Endothelial cell of umbilical vein (primary cell): Measurements from ENCODE around the gene NUDT13. TPM values are rescaled to one million over a fixed set of nuclear protein-coding genes. Genes with fewer than 3 reads are reported as not detected.

ENCODE experiments used
- BruUV-seq: library from RNA; stranded (reverse); fragments of 400-500 nt; replicated peaks from 2 replicates; lab custom pipeline; 2021; lab: Mats Ljungman, UMichigan
- CTCF ChIA-PET: fragments of 300-600, 350-600 bp; sonication (Branson Sonifier 250); formaldehyde crosslinking; loops from one replicate; lab custom pipeline; 2021; ENCODE audit warnings: antibody characterized with exemption, inconsistent platforms; lab: Charles Lee
- POLR2A ChIA-PET: fragments of 300-600, 350-600 bp; sonication (Branson Sonifier 250); formaldehyde crosslinking; loops from one replicate; lab custom pipeline; 2021; ENCODE audit warnings: antibody characterized with exemption, inconsistent platforms; lab: Charles Lee
- DNase-seq: peaks from one replicate; pipeline ENCODE4 v3.0.0-alpha.2; 2011; ENCODE audit warnings: low read depth, low spot score
- FAIRE-seq: peaks from 2 replicates; lab custom pipeline; 2011; peaks lifted over from hg19 to GRCh38; lab: Jason Lieb, UNC
- H2AFZ ChIP-seq: 2 replicates; pipeline ENCODE4 v1.6.0; 2012; ENCODE audit warnings: low read depth, low read length, control low read depth, inconsistent platforms
- H3K27ac ChIP-seq: 2 replicates; pipeline ENCODE4 v1.5.1; 2011; ENCODE audit warnings: low read depth, mild to moderate bottlenecking, control low read depth, low read length, moderate library complexity; ENCODE audit not compliant: insufficient read depth
- H3K27me3 ChIP-seq, 2 experiments: 2 replicates each; pipeline versions ENCODE4 v1.6.0 to v1.6.1; 2011; ENCODE audit warnings: low read length in 2 of 2, mixed read lengths in 1 of 2; ENCODE audit not compliant: control insufficient read depth in 2 of 2, insufficient read depth in 2 of 2
- H3K36me3 ChIP-seq, 2 experiments: 2 replicates in 1 of 2; 3 replicates in 1 of 2; pipeline ENCODE4 v1.5.1; 2011; ENCODE audit warnings: low read length in 2 of 2, mild to moderate bottlenecking in 1 of 2, moderate library complexity in 1 of 2; ENCODE audit not compliant: control insufficient read depth in 2 of 2, insufficient read depth in 2 of 2; ENCODE audit errors: extremely low read depth in 1 of 2
- H3K4me1 ChIP-seq: 3 replicates; pipeline ENCODE4 v1.5.1; 2011; ENCODE audit warnings: mild to moderate bottlenecking, low read length; ENCODE audit not compliant: control insufficient read depth, insufficient read depth; ENCODE audit errors: extremely low read depth
- H3K4me2 ChIP-seq: 2 replicates; pipeline ENCODE4 v1.6.1; 2011; ENCODE audit warnings: low read length, control low read depth, mixed read lengths; ENCODE audit not compliant: insufficient read depth
- H3K4me3 ChIP-seq, 3 experiments: fragments of 200-600 bp in 1 of 3; sonication (generic), shearing (Covaris generic) in 1 of 3; replicated peaks in 1 of 3; 2 replicates each; pipeline ENCODE4 v1.5.1; 2011 to 2016; ENCODE audit warnings: control low read depth in 3 of 3, low read length in 3 of 3, mild to moderate bottlenecking in 2 of 3, inconsistent platforms in 1 of 3, low read depth in 1 of 3, moderate library complexity in 1 of 3; ENCODE audit not compliant: insufficient read depth in 1 of 3
- H3K79me2 ChIP-seq: 2 replicates; pipeline ENCODE4 v1.6.0; 2012; ENCODE audit warnings: low read length, inconsistent platforms; ENCODE audit not compliant: control insufficient read depth, insufficient read depth
- H3K9ac ChIP-seq: replicated peaks from 2 replicates; pipeline ENCODE3; 2011; ENCODE audit warnings: low read length, control low read depth; ENCODE audit not compliant: insufficient read depth; ENCODE audit errors: extremely low read depth
- H3K9me1 ChIP-seq: replicated peaks from 3 replicates; pipeline ENCODE4 v1.6.0; 2011; ENCODE audit warnings: mild to moderate bottlenecking, low read length; ENCODE audit not compliant: control insufficient read depth, insufficient read depth; ENCODE audit errors: extremely low read depth
- H3K9me3 ChIP-seq: replicated peaks from 2 replicates; pipeline ENCODE4 v1.5.1; 2012; ENCODE audit warnings: low read length, inconsistent platforms; ENCODE audit not compliant: control insufficient read depth, insufficient read depth
- H4K20me1 ChIP-seq: replicated peaks from 2 replicates; pipeline ENCODE3; 2011; ENCODE audit warnings: mild to moderate bottlenecking, low read length; ENCODE audit not compliant: control insufficient read depth, insufficient read depth; ENCODE audit errors: extremely low read depth
- CTCF ChIP-seq, 2 donors: IDR thresholded peaks; 1 replicate in 1 of 2; 2 replicates in 1 of 2; pipeline ENCODE4 v1.5.1; 2011; ENCODE audit warnings: low read length in 2 of 2, mild to moderate bottlenecking in 2 of 2, moderate library complexity in 2 of 2, control low read depth in 1 of 2, inconsistent platforms in 1 of 2, low read depth in 1 of 2; ENCODE audit not compliant: insufficient read depth in 1 of 2; ENCODE audit errors: extremely low read depth in 1 of 2
- EZH2 ChIP-seq: IDR thresholded peaks from 2 replicates; pipeline ENCODE4 v1.6.1; 2012; ENCODE audit warnings: borderline replicate concordance, low read depth, mild to moderate bottlenecking, moderate library complexity, low read length, inconsistent platforms; ENCODE audit not compliant: severe bottlenecking
- FOS ChIP-seq: IDR thresholded peaks from 2 replicates; pipeline ENCODE4 v1.6.1; 2011; ENCODE audit warnings: mild to moderate bottlenecking, low read length, moderate library complexity, borderline replicate concordance; ENCODE audit not compliant: insufficient read depth
- GATA2 ChIP-seq: IDR thresholded peaks from 2 replicates; pipeline ENCODE4 v1.7.0; 2011; ENCODE audit warnings: low read depth, mild to moderate bottlenecking, moderate library complexity, mixed read lengths, low read length; ENCODE audit not compliant: insufficient read length, insufficient read depth
- JUN ChIP-seq: IDR thresholded peaks from 2 replicates; pipeline ENCODE4 v1.6.1; 2011; ENCODE audit warnings: borderline replicate concordance, low read depth; ENCODE audit not compliant: insufficient read length, insufficient read depth
- MAX ChIP-seq: IDR thresholded peaks from 2 replicates; pipeline ENCODE4 v1.6.1; 2011; ENCODE audit not compliant: insufficient read depth, insufficient read length
- MYC ChIP-seq: IDR thresholded peaks from one replicate; pipeline ENCODE4 v1.6.1; 2011; ENCODE audit warnings: mild to moderate bottlenecking, low read depth, low read length
- POLR2A ChIP-seq: IDR thresholded peaks from 2 replicates; pipeline ENCODE4 v1.6.1; 2012; ENCODE audit warnings: low read depth, mild to moderate bottlenecking, control low read depth, low read length
- POLR2AphosphoS5 ChIP-seq: IDR thresholded peaks from 2 replicates; pipeline ENCODE4 v1.6.1; 2012; ENCODE audit warnings: low read depth, mild to moderate bottlenecking, control low read depth, low read length, moderate library complexity; ENCODE audit not compliant: insufficient read depth
- dilution Hi-C: fragments of 300-500 bp; cut with MboI; formaldehyde crosslinking; loops from one replicate; pipeline ENCODE4 v1.15.0; 2019; ENCODE audit warnings: low sequenced_read_pairs; ENCODE audit not compliant: extremely low pct_ligation_motif_present
- intact Hi-C: fragments of 100-400 bp; cut with micrococcal nuclease; formaldehyde crosslinking; loops from one replicate; pipeline ENCODE4 v1.10.0; 2022
- polyA plus RNA-seq, 4 experiments: library from polyadenylated mRNA; depleted of rRNA in 3 of 4; stranded (reverse) in 3 of 4; unstranded in 1 of 4; fragments of >200 nt; gene quantifications; 2 replicates each; pipeline versions ENCODE4 v1.2.1 to v1.2.3, GENCODE V29; 2011 to 2012; ENCODE audit warnings: missing spikeins in 1 of 4
- total RNA-seq: library from RNA; stranded (reverse); gene quantifications from 2 replicates; pipeline ENCODE4 v1.2.3, GENCODE V29; 2021

NUDT13 gene
- total and polyA plus RNA-seq, 2 donors (not counting 3 experiments of a cell fraction or from before 2014, with no cell fraction given): 1.6 to 2.3 TPM

- no peaks in the 10 kb centered on the region for H3K27me3 ChIP-seq
- H3K9me3 ChIP-seq: no peaks in the 10 kb centered on the region
- no peaks in the 10 kb centered on the region for H3K9me1 ChIP-seq
- no peak for FAIRE-seq
- BruUV-seq: no TSS peak
- TF ChIP-seq POLR2A: no peak
- no peak for TF ChIP-seq EZH2
- TF ChIP-seq CTCF (IDR thresholded peaks at IDR 0.05; ENCODE audit: extremely low read depth in 1 of 2, insufficient read depth in 1 of 2, low read depth in 1 of 2, low read length in 2 of 2): no peak
- TF ChIP-seq POLR2AphosphoS5: no peak
- TF ChIP-seq MAX: no peak
- no peak for TF ChIP-seq FOS
- no peak for TF ChIP-seq JUN
- no peak for TF ChIP-seq MYC
- TF ChIP-seq GATA2: no peak
- POLR2A ChIA-PET: interaction anchor here (2.3 kb wide), 1 partner anchor 12 kb away, joined by 18 read pairs; the partner anchor contains the start of gene P4HA1
- intact Hi-C loops (no loop called here), dilution Hi-C loops (no loop called here)
- CTCF ChIA-PET: interaction anchor here (1.0 to 2.3 kb wide), 4 partner anchors 11 to 23 kb away, joined by 3 to 6 read pairs (median 4); partner anchors contain the start of gene P4HA1
- H3K36me3 ChIP-seq: no peaks in the 10 kb centered on the region
- no peak overlapping the region for H2AFZ ChIP-seq
- no peak overlapping the region for H3K4me2 ChIP-seq
- peaks cover 37% of the 10 kb centered on the region for H3K79me2 ChIP-seq
- H3K4me3 ChIP-seq: no peak overlapping the region
- no peak overlapping the region for H3K9ac ChIP-seq
- DNase-seq: no peak
- H3K27ac ChIP-seq: no peak overlapping the region
- no peaks in the 10 kb centered on the region for H4K20me1 ChIP-seq
- peaks cover 7% of the 10 kb centered on the region for H3K4me1 ChIP-seq
Observed at GRCh38 chr10:73084209-73084608, 26.0 kb upstream of the NUDT13 start.
